BE2C (cell line): ENCODE results near the gene TNIP3.

Source experiments
- DNase-seq: peaks from one replicate; pipeline ENCODE4 v3.0.0-alpha.2; 2020
- H3K27me3 ChIP-seq: fragments of 250-450 bp; sonication (Bioruptor Pico); 2 replicates; pipeline ENCODE4 v1.5.1; 2020; ENCODE audit warnings: mild to moderate bottlenecking
- H3K36me3 ChIP-seq: fragments of 250-450 bp; sonication (Bioruptor Pico); 2 replicates; pipeline ENCODE4 v1.5.1; 2020; ENCODE audit warnings: mild to moderate bottlenecking
- H3K4me1 ChIP-seq: fragments of 250-450 bp; sonication (Bioruptor Pico); 2 replicates; pipeline ENCODE4 v1.5.1; 2020
- H3K4me3 ChIP-seq: 2 replicates; pipeline ENCODE4 v1.5.1; 2011; ENCODE audit warnings: low read depth, low read length
- H3K9me3 ChIP-seq: fragments of 250-450 bp; sonication (Bioruptor Pico); 2 replicates; pipeline ENCODE4 v1.5.1; 2020
- TF ChIP-seq, protein P1 (sequence below): IDR thresholded peaks from 2 replicates; pipeline ENCODE4 v1.5.1; 2012; ENCODE audit warnings: mild to moderate bottlenecking, low read depth, low read length

TNIP3 gene

DNA sequence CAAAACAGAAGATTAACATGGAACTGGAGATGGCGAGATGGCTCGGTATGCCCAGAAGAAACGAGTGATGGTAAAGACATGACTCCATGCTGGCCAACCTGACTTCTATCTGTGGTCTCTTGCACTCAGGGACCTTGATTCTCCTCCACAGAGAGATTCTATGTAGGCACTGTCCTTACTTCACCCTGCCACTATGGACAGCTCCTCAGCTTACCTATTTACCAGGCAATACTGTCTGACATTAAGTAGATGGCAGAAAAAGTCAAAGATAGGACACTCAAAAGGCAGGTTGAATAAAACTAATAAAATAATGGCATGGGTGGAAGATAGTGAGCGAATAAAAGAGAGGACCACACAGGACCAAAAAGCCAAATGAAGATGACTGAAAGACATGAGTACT is 56.6 kb downstream of the TNIP3 start:
- DNase-seq, result no peak
- peaks cover 22% of the 10 kb centered on the region for H3K27me3 ChIP-seq
- H3K4me3 ChIP-seq, result no peak overlapping the region
- no peaks in the 10 kb centered on the region for H3K4me1 ChIP-seq
- TF ChIP-seq, protein P1, sequence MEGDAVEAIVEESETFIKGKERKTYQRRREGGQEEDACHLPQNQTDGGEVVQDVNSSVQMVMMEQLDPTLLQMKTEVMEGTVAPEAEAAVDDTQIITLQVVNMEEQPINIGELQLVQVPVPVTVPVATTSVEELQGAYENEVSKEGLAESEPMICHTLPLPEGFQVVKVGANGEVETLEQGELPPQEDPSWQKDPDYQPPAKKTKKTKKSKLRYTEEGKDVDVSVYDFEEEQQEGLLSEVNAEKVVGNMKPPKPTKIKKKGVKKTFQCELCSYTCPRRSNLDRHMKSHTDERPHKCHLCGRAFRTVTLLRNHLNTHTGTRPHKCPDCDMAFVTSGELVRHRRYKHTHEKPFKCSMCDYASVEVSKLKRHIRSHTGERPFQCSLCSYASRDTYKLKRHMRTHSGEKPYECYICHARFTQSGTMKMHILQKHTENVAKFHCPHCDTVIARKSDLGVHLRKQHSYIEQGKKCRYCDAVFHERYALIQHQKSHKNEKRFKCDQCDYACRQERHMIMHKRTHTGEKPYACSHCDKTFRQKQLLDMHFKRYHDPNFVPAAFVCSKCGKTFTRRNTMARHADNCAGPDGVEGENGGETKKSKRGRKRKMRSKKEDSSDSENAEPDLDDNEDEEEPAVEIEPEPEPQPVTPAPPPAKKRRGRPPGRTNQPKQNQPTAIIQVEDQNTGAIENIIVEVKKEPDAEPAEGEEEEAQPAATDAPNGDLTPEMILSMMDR, result no peak
- H3K36me3 ChIP-seq, result no peaks in the 10 kb centered on the region
- no peaks in the 10 kb centered on the region; the same call in 1 of the 2 replicates for H3K9me3 ChIP-seq

DNA sequence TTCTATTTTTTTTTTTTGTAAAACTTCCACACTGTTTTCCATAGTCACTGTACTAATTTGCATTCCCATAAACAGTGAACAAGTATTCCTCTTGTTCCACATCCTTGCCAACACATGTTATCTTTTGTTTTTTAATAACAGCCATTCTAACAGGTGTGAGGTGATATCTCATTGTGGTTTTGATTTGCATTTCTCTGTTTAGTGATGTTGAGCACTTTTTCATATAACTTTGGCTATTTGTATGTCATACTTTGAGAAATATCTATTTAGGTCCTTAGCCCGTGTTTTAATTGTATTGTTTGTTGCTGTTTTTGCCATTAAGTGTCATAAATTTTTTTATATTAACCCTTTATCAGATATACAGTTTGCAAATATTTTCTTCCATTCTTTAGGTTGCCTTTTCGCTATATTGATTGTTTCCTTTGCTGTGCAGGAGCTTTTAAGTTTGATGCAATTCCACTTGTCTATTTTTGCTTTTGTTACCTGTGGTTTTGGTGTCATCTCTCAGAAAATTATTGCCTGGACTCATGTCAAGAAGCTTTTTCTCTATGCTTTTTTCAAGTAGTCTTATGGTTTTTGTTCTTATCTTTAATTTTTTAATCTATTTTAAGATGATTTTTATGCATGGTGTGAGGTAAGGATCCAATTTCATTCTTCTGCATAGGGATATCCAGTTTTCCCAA is 63.9 kb downstream of the TNIP3 start:
- Histone ChIP-seq H3K4me1 (no peaks in the 10 kb centered on the region), H3K4me3 (no peak overlapping the region), H3K27me3 (peaks cover 13% of the 10 kb centered on the region), H3K9me3 (no peaks in the 10 kb centered on the region), H3K36me3 (no peaks in the 10 kb centered on the region)
- no peak for DNase-seq
- TF ChIP-seq, protein P1, result no peak

DNA sequence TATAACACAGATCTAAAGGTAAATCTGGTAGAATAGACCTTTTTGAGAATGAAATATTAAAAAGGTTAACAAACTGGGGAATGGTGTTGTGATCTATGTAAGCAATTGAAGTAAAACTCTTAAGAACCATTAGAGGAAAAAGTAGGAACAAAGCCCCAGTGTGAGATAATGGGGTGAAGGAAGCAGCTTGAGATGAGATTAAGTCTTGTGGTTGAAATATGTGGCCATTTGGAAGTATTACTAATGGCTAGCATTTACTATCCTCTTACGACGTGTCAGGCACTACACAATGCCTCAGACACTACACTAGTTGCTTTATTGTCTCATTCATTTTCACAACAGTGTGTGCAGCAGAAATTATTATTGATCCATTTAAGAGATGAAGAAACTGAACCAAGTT is 65.9 kb downstream of the TNIP3 start:
- Histone ChIP-seq H3K4me1 (no peaks in the 10 kb centered on the region), H3K9me3 (no peaks in the 10 kb centered on the region), H3K4me3 (no peak overlapping the region), H3K27me3 (peaks cover 7% of the 10 kb centered on the region; the same call in 1 of the 2 replicates), H3K36me3 (no peaks in the 10 kb centered on the region)
- TF ChIP-seq, protein P1, result no peak
- no peak for DNase-seq

DNA sequence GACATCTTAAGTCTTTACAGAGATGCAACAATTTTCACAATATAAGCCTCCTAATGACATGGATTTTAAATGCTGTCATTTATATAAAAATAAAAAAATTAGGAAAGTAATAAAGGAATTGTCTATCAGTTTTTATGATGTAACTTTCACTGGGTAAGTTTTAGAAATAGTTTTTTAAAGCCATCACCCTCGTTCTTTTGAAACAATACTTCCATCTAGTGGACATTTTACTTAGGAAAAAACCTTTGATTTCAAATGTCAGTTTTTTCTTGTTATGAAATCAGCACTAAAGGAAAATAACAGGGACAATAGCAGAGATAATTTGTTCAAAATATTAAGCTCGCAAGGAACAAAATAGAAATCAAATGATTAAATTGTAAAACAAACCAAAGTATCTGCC is 67.5 kb downstream of the TNIP3 start:
- TF ChIP-seq, protein P1, result peak; percentile 38; the same call in 1 of the 2 replicates
- DNase-seq, result no peak

DNA sequence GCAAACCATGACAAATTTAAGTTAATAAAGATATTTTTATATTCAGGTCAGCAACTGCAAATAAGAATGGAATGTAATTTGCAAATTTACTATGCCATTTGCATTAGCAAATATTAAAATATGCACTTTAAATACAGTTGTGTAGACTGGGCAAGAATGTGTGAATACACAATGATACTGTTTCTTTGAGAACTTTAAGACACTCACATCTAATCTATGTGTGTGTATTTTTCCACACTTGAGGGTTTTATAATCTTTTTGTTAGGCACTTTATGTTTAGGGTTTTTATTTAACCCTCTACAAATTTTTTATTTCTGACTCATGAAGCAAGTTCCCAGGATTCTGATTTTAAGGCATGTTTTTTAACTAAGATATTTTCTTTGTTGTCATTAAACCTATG is 67.9 kb downstream of the TNIP3 start:
- TF ChIP-seq, protein P1, result no peak
- DNase-seq, result no peak
- Histone ChIP-seq H3K4me1 (no peaks in the 10 kb centered on the region), H3K4me3 (no peak overlapping the region), H3K9me3 (no peaks in the 10 kb centered on the region), H3K36me3 (no peaks in the 10 kb centered on the region), H3K27me3 (no peaks in the 10 kb centered on the region)

More for the DNA sequence above, 67.5 kb downstream of the TNIP3 start:
- Histone ChIP-seq H3K9me3 (no peaks in the 10 kb centered on the region), H3K36me3 (no peaks in the 10 kb centered on the region), H3K27me3 (no peaks in the 10 kb centered on the region), H3K4me3 (no peak overlapping the region), H3K4me1 (no peaks in the 10 kb centered on the region)

DNA sequence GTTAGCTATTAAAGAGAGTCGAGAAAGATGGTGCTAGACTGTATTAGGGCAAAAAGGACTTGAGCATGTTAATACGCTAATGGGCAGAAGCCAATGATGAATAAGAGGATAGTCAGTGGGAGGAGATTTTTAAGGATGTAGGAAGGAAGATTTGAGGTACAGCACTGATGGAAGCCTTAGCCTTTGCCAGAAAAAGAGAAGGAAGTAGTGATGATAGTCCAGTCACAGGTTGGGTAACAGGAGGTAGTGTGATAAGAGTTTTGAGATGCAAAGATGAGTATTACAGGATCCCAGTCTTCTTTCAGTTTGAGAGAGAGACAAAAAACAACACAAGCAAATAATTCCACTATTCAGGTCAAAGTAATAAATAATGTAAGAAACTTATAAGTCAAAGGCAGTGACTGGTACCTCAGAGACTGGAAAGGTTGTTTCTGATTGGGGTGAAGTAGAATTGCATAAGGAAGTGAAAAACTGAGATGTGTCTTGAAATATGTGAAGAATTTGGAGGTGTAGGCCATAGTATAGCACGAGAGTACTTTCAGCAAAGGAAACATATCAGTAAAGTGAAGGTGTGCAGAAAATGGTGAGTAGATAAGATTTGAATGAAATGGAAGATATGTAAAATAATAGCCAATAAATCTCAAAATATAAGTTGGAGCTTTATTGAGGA is 69.7 kb downstream of the TNIP3 start:
- no peaks in the 10 kb centered on the region for H3K36me3 ChIP-seq
- H3K9me3 ChIP-seq, result no peaks in the 10 kb centered on the region
- TF ChIP-seq, protein P1, result no peak
- H3K27me3 ChIP-seq, result no peaks in the 10 kb centered on the region
- DNase-seq, result no peak
- no peaks in the 10 kb centered on the region for H3K4me1 ChIP-seq
- no peak overlapping the region for H3K4me3 ChIP-seq
